K562 (cell line): ENCODE measurements around the gene STMN3. TPM values are rescaled to one million over a fixed set of nuclear protein-coding genes. Genes with fewer than 3 reads are reported as not detected.
A peak's percentile ranks its signal among the peaks of the same experiment; 100 is the strongest.

Experiments
- CBX1 ChIP-seq: sonication (generic); IDR thresholded peaks from 2 replicates; pipeline ENCODE4 v1.6.1; 2016; ENCODE audit warnings: antibody characterized with exemption, low read depth, mild to moderate bottlenecking
- CHAMP1 ChIP-seq: fragments of 450-650 bp; IDR thresholded peaks from 2 replicates; pipeline ENCODE4 v1.6.1; 2016; ENCODE audit warnings: mild to moderate bottlenecking
- COPS2 ChIP-seq: fragments of 450-650 bp; conservative IDR thresholded peaks from 2 replicates; pipeline ENCODE4 v1.6.1; 2016; ENCODE audit warnings: mild to moderate bottlenecking, moderate library complexity
- E2F3 ChIP-seq: fragments of 250-450 bp; sonication (Bioruptor Pico); IDR thresholded peaks from 2 replicates; pipeline ENCODE4 v1.4.0; 2020; ENCODE audit warnings: mild to moderate bottlenecking
- HMGXB4 ChIP-seq: sonication (generic); formaldehyde crosslinking; IDR thresholded peaks from 2 replicates; pipeline ENCODE4 v1.8.1; 2023; ENCODE audit warnings: mild to moderate bottlenecking, missing genetic modification reagents
- KAT8 ChIP-seq: fragments of 450-650 bp; IDR thresholded peaks from 2 replicates; pipeline ENCODE4 v1.6.1; 2016; ENCODE audit warnings: low read depth, mild to moderate bottlenecking
- LEF1 ChIP-seq: fragments of 450-650 bp; IDR thresholded peaks from 2 replicates; pipeline ENCODE4 v1.6.1; 2016; ENCODE audit warnings: mild to moderate bottlenecking
- MYBL2 ChIP-seq, 2 experiments: fragments of 450-650 bp in 1 of 2; sonication (generic) in 1 of 2; formaldehyde crosslinking in 1 of 2; IDR thresholded peaks; 2 replicates each; pipeline versions ENCODE4 v1.6.1 to v1.8.1; 2017 to 2022; ENCODE audit warnings: borderline replicate concordance in 1 of 2, inconsistent platforms in 1 of 2, low read depth in 1 of 2, mild to moderate bottlenecking in 1 of 2, missing genetic modification reagents in 1 of 2, moderate library complexity in 1 of 2
- NELFE ChIP-seq: IDR thresholded peaks from 2 replicates; pipeline ENCODE4 v1.6.1; 2011; ENCODE audit warnings: mild to moderate bottlenecking; ENCODE audit not compliant: insufficient read depth, insufficient read length
- NFIC ChIP-seq: fragments of 450-650 bp; IDR thresholded peaks from 2 replicates; pipeline ENCODE4 v1.6.1; 2017; ENCODE audit warnings: mild to moderate bottlenecking, inconsistent platforms
- PRMT5 ChIP-seq: sonication (generic); formaldehyde crosslinking; IDR thresholded peaks from 2 replicates; pipeline ENCODE4 v1.5.0; 2020; ENCODE audit warnings: missing genetic modification reagents
- RAD51 ChIP-seq: fragments of 450-650 bp; IDR thresholded peaks from 2 replicates; pipeline ENCODE4 v1.7.1; 2016; ENCODE audit warnings: low read depth, mild to moderate bottlenecking, borderline replicate concordance
- SMAD3 ChIP-seq: fragments of 450-650 bp; formaldehyde crosslinking; conservative IDR thresholded peaks from 2 replicates; pipeline ENCODE4 v1.4.0; 2020; ENCODE audit warnings: mild to moderate bottlenecking
- WHSC1 ChIP-seq: IDR thresholded peaks from one replicate; pipeline ENCODE4 v1.6.1; 2012; ENCODE audit warnings: low read length, control low read depth, inconsistent platforms
- XRCC3 ChIP-seq: fragments of 450-650 bp; IDR thresholded peaks from 2 replicates; pipeline ENCODE4 v1.6.1; 2017; ENCODE audit warnings: mild to moderate bottlenecking, moderate library complexity
- ZBTB1 ChIP-seq: sonication (generic); formaldehyde crosslinking; IDR thresholded peaks from 2 replicates; pipeline ENCODE4 v1.8.1; 2023; ENCODE audit warnings: missing genetic modification reagents, low read depth, mild to moderate bottlenecking, borderline replicate concordance
- ZBTB43 ChIP-seq: sonication (generic); formaldehyde crosslinking; IDR thresholded peaks from 2 replicates; pipeline ENCODE4 v1.8.0; 2023; ENCODE audit warnings: mild to moderate bottlenecking, missing genetic modification reagents
- ZC3H11A ChIP-seq: IDR thresholded peaks from 2 replicates; pipeline ENCODE4 v1.6.1; 2012; ENCODE audit warnings: low read depth, low read length, improper control_type of control experiment
- ZNF146 ChIP-seq: IDR thresholded peaks from one replicate; pipeline ENCODE4 v1.6.1; 2018; ENCODE audit warnings: missing compliant biosample characterization; ENCODE audit not compliant: unreplicated experiment
- ZNF184 ChIP-seq: sonication (generic); formaldehyde crosslinking; IDR thresholded peaks from 2 replicates; pipeline ENCODE4 v1.5.0; 2020; ENCODE audit warnings: missing genetic modification reagents
- ZNF717 ChIP-seq: fragments of 250-450 bp; sonication (Bioruptor Pico); IDR thresholded peaks from 2 replicates; pipeline ENCODE4 v1.5.0; 2021
- polyA plus RNA-seq, 8 experiments: library from polyadenylated mRNA; depleted of rRNA in 4 of 8; stranded (reverse) in 5 of 8; unstranded in 3 of 8; fragments of >200 nt; fragmentation: Nextera tagmentation in 2 of 8; fragmentation: Illumina TruSeq in 1 of 8; extraction: Ambion mirVana in 2 of 8; extraction: Trizol in 1 of 8; gene quantifications; 2 replicates each; pipeline versions ENCODE4 v1.2.1 to v1.2.3, GENCODE V29; 2011 to 2014; ENCODE audit warnings: inconsistent platforms in 1 of 8, missing spikeins in 1 of 8
- total RNA-seq, 7 experiments: library from RNA; depleted of rRNA in 6 of 7; stranded (reverse); fragments of >200 nt in 6 of 7; fragmentation: Illumina TruSeq in 2 of 7; extraction: Trizol in 2 of 7; gene quantifications; 2 replicates each; pipeline versions ENCODE4 v1.2.1 to v1.2.3, GENCODE V29; 2011 to 2021; ENCODE audit warnings: low replicate concordance in 1 of 7

Gene STMN3
- total and polyA plus RNA-seq, 9 of the 15 experiments (the other 6 are each of a cell fraction or from before 2014, with no cell fraction given): 0.70 to 65.6 (median 29.4) TPM

DNA sequence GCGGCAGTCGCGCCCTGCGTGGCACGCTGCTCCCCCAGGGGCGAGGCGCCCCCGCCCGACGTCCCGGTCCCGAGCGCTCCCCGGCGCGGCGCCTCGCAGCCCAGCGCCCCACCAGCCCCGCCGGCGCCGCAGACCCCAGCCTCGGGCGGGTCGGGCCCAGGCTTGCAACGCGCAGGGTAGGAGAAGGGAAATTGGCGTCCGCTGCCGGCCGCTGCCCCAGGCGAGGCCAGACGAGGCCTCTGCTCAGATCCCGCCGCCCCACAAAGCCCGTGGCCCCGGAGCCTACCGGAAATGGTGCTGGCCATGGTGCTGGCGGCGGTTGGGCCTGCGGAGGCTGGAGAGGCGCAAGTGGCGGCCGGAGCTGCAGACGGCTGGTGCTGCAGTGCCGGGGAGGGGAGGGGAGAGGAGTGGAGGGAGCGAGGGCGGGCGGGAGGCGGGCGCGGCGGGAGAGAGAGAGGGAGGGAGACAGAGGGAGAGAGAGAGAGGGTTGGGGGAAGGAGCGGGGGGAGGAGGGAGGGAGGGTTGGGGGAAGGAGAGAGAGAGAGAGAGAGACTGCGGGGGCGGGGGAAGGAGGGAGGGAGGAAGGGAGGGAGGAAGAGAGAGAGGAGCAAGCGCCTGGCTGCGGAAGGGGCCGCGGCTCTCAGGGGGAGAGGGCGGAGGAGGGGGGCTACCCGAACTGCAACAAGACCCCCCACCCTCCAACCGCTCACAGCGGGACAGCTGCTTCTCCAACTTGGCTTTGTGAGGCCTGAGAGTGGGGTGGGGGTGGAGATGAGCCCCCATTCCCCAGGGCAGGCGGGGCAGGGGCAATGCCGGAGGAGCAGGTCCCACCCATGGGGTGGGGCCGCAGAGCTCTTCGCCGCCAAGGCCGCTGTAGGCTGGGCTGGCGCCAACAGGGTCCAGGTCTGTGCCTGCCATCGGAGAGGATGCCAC, at the start of gene STMN3 (continued):
- 0 out of 2 replicates have a peak, but pooled peaks have one; percentile 21 for TF ChIP-seq SMAD3
- no peak for TF ChIP-seq XRCC3
- peak; percentile 70; the same call in 1 of the 2 replicates for TF ChIP-seq ZBTB43 (CRISPR knock-in tag)
- no peak for TF ChIP-seq RAD51
- TF ChIP-seq LEF1: no peak
- TF ChIP-seq WHSC1: no peak
- no peak; the same call in 1 of the 2 replicates for TF ChIP-seq E2F3
- TF ChIP-seq ZNF184 (CRISPR knock-in tag): no peak
- TF ChIP-seq NELFE: no peak
- TF ChIP-seq HMGXB4 (CRISPR knock-in tag): peak; percentile 78
- no peak for TF ChIP-seq MYBL2 (IDR thresholded peaks at IDR 0.05; ENCODE audit: low read depth)
- no peak for TF ChIP-seq MYBL2 (CRISPR knock-in tag; IDR thresholded peaks at IDR 0.05; ENCODE audit: borderline replicate concordance)
- peak; percentile 90; the same call in 1 of the 2 replicates for TF ChIP-seq ZBTB1 (CRISPR knock-in tag)
- TF ChIP-seq CHAMP1: no peak
- peak; percentile 96 for TF ChIP-seq PRMT5 (CRISPR knock-in tag)
- TF ChIP-seq ZNF717 (CRISPR knock-in tag): no peak
- 0 out of 2 replicates have a peak, but pooled peaks have one; percentile 44 for TF ChIP-seq NFIC
- TF ChIP-seq COPS2: no peak
- peak; percentile 71; the same call in 1 of the 2 replicates for TF ChIP-seq CBX1
- TF ChIP-seq ZC3H11A: no peak
- TF ChIP-seq KAT8: no peak
- peak; percentile 37 for TF ChIP-seq ZNF146 (CRISPR knock-in tag)
